Hepatic stellate cell (primary cell): ENCODE results near the gene ZFPM1.
"Not testable (repeated sequence)": the region's sequence is repeated elsewhere in the genome, so short reads cannot be mapped to it uniquely, and the experiment has no call there.

ENCODE experiments used
- DNase-seq: peaks from one replicate; pipeline ENCODE4 v3.0.0; 2011; ENCODE audit warnings: low spot score

Gene ZFPM1

DNA sequence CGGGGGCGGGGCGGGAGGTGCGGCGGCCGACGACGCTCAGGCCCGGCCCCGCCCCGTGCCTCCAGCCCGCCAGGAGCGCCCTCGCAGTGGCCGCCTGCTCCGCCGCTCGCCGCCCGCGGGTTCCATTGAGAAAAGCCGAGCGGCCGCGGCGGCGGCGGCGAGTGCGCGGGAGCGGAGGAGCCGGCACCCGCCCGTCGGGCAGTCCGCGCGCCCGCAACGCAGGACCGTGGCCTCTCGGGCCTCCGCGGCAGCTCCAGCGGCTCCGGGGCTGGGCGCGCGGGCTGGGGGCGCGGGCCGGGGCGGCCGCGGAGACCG is at the start of gene ZFPM1:
TSS of gene ZFPM1 (plus strand) at position 64 of the 315 bp plus-strand sequence. CDS start 359 bp downstream, outside the sequence.
- no peak for DNase-seq

GRCh38 chr16:88403794-88404581 is 49.1 kb upstream of the ZFPM1 start:
- DNase-seq = no peak

DNA sequence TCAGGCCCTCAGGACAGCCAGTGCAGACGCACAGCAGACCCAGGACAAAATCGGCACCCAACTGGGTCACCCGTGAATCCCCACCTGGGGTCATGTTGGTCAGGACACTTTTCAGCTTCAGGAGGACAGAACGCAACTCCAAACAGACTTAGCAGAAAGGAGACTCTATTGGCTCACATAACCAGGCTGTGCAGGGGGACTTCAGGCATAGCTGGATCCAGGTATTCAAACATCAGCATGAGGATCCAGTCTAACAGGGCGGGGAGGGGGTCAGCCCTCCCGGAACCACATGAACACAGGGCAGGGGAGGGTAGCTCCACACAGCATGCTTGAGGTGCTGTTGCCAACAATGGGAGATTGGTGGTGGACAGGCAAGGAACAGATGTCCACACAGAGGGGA is 48.3 kb upstream of the ZFPM1 start:
- no peak for DNase-seq

GRCh38 chr16:88405216-88406060 is 47.6 kb upstream of the ZFPM1 start:
- peak; percentile 53 for DNase-seq

GRCh38 chr16:88406096-88407041 is 46.7 kb upstream of the ZFPM1 start:
- DNase-seq = no peak

GRCh38 chr16:88407042-88407420 is 46.0 kb upstream of the ZFPM1 start:
- DNase-seq = no peak

- DNase-seq = no peak
Observed at GRCh38 chr16:88407807-88408206, 45.3 kb upstream of the ZFPM1 start.

DNA sequence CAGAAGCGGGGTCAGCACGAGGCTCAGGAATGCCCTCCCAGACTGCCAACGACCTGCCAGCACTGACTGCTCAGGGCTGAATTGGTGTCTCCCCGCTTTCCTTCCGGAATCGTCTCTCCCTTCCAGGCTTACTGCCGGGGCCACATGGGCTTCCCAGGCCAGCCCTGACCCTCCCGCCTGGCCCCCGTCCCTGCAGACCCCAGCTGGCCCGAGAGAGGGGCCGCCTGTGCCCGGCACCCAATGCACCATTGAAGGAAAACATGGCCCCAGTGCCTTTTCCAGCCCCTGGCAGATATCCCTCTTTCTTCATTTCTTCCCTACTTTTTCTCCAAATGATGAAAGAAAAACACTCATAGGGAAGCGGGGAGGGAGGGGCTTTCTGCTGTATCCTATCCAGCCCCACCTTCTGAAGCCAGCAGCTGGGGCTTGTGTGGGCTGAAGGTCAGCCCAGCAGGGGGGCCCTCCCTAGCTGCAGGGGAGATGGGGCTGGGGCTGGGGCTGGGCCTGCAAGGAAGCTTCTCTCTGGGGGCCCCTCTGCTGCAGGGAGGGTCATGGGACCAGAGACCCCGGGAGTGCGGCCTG is 44.4 kb upstream of the ZFPM1 start:
- no peak for DNase-seq

GRCh38 chr16:88409296-88410065 is 43.6 kb upstream of the ZFPM1 start:
- no peak for DNase-seq

- not testable (repeated sequence) for DNase-seq
Observed at GRCh38 chr16:88410297-88410968, 42.6 kb upstream of the ZFPM1 start.

DNA sequence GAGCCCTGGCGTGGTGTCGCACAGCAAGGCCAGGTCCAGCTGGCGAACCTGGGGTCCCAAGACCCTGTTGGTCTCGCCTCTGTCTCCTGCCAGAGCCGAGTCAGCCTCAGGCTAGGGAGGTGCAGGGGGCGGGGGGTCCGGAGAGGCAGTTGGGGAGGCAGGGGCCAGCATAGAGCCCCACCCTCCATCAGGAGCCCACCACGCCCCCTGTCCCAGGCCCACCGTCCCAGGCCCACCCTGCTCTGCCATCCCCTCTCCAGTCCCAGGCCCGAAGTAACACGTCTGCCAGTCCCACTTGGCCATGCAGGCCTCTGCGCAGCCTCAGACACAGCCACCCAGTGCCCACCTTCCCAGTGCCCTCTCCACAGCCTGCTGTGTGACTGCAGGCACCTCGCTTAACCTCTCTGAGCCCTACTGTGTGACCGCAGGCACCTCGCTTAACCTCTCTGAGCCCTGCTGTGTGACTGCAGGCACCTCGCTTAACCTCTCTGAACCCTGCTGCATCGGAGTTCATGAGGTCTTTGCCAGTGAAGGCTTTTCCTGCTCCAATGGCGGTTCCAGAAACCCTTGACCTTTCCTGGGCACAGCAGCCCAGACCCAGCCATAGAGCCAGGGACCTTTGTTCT is 41.0 kb upstream of the ZFPM1 start:
- DNase-seq = no peak

DNA sequence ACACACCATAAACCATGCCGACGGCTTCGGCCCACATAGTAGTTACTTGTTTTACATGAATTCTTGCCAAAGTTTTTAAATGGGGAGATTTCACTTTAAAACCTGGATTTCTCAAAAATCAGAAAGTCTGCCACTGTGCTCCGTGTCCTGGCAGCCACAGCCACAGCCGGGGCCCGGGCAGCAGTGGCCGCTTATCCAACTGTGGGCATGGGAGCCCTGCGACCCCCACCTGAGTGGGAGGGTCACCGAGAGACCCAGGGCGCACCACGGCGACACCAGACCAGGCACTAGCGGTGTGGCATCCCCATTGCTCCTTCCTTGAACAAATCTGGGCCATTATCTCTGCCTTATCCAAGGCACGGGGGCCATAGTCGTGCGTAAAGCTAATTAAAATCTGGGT is 40.3 kb upstream of the ZFPM1 start:
- no peak for DNase-seq

DNA sequence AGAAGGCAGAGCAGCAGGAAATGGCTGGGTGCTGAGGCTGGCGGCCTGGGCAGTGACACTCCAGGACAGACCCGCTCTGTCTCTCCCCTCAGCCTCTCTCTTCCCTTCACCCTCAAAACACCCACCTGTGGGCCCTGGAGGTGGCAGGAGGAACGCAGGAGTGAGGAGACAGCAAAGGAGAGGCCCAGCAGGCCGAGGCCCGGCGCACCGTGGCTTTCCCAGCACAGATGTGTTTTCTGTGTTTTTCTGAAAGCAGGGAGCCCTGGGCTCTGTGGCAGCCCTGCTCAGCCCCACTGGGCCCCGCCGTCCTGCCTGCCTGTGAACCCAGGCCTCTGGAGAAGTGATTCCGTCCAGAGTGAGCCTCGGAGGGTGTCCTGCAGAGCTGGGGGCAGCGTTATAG is 39.8 kb upstream of the ZFPM1 start:
- no peak for DNase-seq

DNA sequence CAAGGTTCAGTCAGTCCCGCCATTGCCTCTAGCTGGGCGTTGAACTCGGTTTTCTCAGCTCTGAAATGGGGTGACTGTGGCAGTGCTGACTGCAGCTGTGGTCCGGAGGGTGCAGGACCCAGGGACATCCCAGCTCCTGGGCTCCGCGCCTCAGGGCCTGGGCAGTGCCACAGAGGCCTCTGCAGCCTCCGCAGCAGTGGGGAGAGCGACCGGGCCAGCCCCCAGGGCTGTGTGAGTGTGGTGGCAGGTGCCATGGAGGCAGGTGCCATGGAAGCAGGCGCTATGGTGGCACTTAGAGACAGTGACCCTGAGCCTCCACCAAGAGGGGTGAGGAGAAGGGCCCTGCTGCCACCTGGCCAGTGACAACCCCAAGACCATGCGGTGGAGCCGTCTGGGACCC is 39.4 kb upstream of the ZFPM1 start:
- DNase-seq = no peak

DNA sequence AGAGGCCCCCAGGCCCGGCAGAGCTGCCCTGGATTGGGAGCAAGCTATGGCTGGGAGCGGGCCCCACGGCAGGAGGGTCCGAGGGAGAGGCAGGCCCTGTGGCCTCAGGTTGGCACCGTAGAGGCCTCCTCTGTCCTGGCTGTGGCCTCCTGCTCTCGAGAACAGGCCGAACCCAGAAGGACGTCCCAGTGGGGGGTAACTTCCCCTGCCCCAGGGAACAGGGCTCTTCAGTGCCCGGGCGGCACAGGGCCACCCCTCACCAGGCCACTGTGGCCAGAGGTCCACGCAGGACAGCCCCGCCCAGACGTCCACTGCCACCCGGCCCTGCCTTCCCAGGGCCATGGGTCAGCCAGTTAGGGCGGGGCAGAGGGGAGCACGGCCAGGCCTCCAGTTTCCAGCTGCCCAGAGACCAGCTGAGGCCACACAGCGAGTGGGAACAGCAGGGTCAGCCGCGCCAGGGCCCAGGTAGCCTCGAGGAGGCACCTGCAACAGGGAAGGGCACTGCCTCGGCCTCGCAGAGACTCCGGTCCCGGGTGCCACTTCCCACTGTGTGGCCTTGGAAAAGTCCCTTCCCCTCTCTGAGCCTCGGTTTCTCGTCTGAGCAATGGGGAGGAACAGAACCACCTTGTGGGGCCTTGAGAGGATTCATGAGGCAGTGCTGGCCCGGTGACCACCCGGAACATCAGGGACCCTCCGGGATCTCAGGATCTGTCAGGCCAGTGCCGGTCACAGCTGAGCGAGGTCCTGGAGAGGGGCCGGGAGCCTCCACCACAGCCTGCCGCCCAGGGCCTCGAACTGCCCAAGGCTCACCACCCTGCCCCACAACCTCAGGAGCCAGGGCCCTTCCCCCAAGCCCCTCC is 38.3 kb upstream of the ZFPM1 start:
- DNase-seq = no peak

DNA sequence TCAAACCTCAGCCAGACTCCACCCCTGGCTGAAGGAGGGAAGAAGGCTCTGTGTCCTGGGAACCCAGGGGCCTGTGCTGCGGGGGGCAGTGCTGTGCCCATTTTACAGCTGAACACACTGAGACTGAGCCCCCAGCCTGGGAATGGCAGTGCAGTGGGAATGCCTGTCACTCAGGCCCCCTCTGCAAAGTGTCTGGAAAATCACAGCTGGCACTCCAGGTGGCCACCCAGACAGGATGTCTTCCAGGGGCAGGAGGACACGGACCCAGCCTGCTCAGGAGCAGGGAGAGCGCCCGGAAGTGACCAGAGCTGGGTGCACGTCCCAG is 37.7 kb upstream of the ZFPM1 start:
- no peak for DNase-seq

DNA sequence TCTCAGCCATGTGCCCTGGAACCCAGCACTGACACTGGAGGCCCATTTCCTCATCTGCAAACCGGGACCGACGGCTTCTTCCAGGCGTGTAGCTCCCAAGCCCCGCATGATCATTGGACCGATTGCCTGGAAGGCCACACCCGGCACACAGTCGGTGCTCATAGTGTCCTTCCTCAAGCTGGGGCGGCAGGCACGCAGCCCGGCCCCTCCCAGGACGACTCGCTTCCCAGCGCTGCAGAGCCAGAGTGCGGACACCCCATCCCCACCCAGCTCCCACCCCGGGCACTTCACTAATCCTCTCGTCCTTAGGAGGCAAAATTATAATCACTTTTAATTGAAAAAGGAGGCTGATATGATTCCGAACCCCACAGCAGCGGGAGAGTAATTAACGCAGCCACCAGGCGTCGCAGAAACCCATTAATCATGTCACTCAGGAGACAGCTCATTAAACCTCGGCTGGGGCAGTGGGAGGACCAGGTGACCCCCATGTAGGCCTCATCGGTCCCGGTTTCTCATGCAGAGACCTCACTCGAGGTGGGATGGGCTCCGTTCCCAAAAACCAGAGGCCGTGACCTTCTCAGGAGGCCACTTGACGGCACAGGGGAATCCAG is 37.3 kb upstream of the ZFPM1 start:
- DNase-seq = no peak

DNA sequence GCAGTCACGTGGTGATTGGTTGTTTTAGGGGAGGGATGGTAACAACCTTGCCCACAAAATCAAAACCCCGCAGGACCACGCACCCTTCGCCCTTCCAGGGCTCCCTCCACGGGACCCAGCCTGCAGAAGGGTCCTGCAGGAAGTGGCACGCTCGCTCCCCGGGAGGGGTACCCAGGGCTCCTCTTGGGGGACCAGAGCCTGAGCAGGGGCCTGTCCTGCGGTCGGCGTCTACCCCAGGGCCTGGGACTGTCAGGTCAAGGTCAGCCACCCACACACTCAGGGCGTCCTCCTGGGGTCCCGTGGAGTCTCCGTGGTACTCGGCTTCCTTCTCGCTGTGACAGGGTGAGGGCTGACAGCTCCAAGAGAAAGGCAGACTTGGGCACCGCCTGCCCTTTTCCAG is 36.4 kb upstream of the ZFPM1 start:
- no peak for DNase-seq
